NCI-H1930 (cell line): ENCODE data around the gene TBC1D22A.

Source experiments
- DNase-seq, 2 experiments: peaks; one replicate each; lab custom pipeline; 2025; lab: John Stamatoyannopoulos, UW

The TBC1D22A gene

GRCh38 chr22:46909237-46910030, 147.0 kb downstream of the TBC1D22A start:
- DNase-seq, result no peak

- DNase-seq, result no peak
Measured at GRCh38 chr22:46910624-46911023, 148.2 kb downstream of the TBC1D22A start.

- no peak for DNase-seq
Measured at GRCh38 chr22:46911346-46911745, 148.9 kb downstream of the TBC1D22A start.

- no peak for DNase-seq
Measured at GRCh38 chr22:46913351-46913750, 150.9 kb downstream of the TBC1D22A start.

- DNase-seq, result no peak
Measured at GRCh38 chr22:46914481-46914880, 152.0 kb downstream of the TBC1D22A start.

GRCh38 chr22:46914916-46915894, 152.8 kb downstream of the TBC1D22A start:
- DNase-seq, result no peak

- DNase-seq, result no peak
Measured at GRCh38 chr22:46915950-46916730, 153.7 kb downstream of the TBC1D22A start.

- DNase-seq, result no peak
Measured at GRCh38 chr22:46916886-46917770, 154.7 kb downstream of the TBC1D22A start.

- no peak for DNase-seq
Measured at GRCh38 chr22:46917771-46918101, 155.3 kb downstream of the TBC1D22A start.

- DNase-seq, result no peak
Measured at GRCh38 chr22:46918197-46918596, 155.7 kb downstream of the TBC1D22A start.

- DNase-seq, result no peak
Measured at GRCh38 chr22:46922037-46922436, 159.6 kb downstream of the TBC1D22A start.

- DNase-seq, result no peak
Measured at GRCh38 chr22:46923394-46923793, 160.9 kb downstream of the TBC1D22A start.

GRCh38 chr22:46925818-46926217, 163.4 kb downstream of the TBC1D22A start:
- no peak for DNase-seq

GRCh38 chr22:46929046-46929709, 166.7 kb downstream of the TBC1D22A start:
- DNase-seq, result no peak

- DNase-seq, result no peak
Measured at GRCh38 chr22:46929710-46930204, 167.3 kb downstream of the TBC1D22A start.

- no peak for DNase-seq
Measured at GRCh38 chr22:46931414-46931813, 169.0 kb downstream of the TBC1D22A start.

GRCh38 chr22:46931881-46932280, 169.4 kb downstream of the TBC1D22A start:
- DNase-seq, result no peak

- no peak for DNase-seq
Measured at GRCh38 chr22:46933040-46933930, 170.8 kb downstream of the TBC1D22A start.

- no peak for DNase-seq
Measured at GRCh38 chr22:46934172-46934745, 171.8 kb downstream of the TBC1D22A start.
